Endothelial cell (in vitro differentiated cells): Measurements from ENCODE around the gene CRYL1. TPM values are rescaled to one million over a fixed set of nuclear protein-coding genes. Genes with fewer than 3 reads are reported as not detected.
A peak's percentile ranks its signal among the peaks of the same experiment; 100 is the strongest.

Source experiments
- DNase-seq: peaks from one replicate; pipeline ENCODE4 v3.0.0; 2021; ENCODE audit warnings: low spot score
- H3K27ac Mint-ChIP-seq: one replicate; pipeline ENCODE4 v1.8.0; 2021; ENCODE audit warnings: mixed read lengths, inconsistent platforms; ENCODE audit not compliant: unreplicated experiment
- H3K27me3 Mint-ChIP-seq: one replicate; pipeline ENCODE4 v1.8.0; 2021; ENCODE audit warnings: mild to moderate bottlenecking, moderate library complexity, mixed read lengths, inconsistent platforms; ENCODE audit not compliant: unreplicated experiment
- H3K36me3 Mint-ChIP-seq: one replicate; pipeline ENCODE4 v1.8.0; 2021; ENCODE audit warnings: mild to moderate bottlenecking, low read depth, mixed read lengths, inconsistent platforms; ENCODE audit not compliant: unreplicated experiment
- H3K4me1 Mint-ChIP-seq: one replicate; pipeline ENCODE4 v1.8.0; 2021; ENCODE audit warnings: mild to moderate bottlenecking, mixed read lengths, inconsistent platforms; ENCODE audit not compliant: unreplicated experiment
- H3K4me3 Mint-ChIP-seq: one replicate; pipeline ENCODE4 v1.8.0; 2021; ENCODE audit warnings: mild to moderate bottlenecking, mixed read lengths, inconsistent platforms; ENCODE audit not compliant: unreplicated experiment
- H3K9me3 Mint-ChIP-seq: one replicate; pipeline ENCODE4 v1.8.0; 2021; ENCODE audit warnings: mixed read lengths, inconsistent platforms; ENCODE audit not compliant: unreplicated experiment
- CTCF ChIP-seq: fragments of 200-600 bp; sonication (generic); IDR thresholded peaks from one replicate; pipeline ENCODE4 v1.5.0; 2021; ENCODE audit warnings: antibody characterized with exemption; ENCODE audit not compliant: unreplicated experiment
- total RNA-seq: library from RNA; stranded (reverse); fragmentation: NEBNext Ultra II Directional; extraction: Animal tissue kit (Norgen Biotek cat#: 25700); gene quantifications from one replicate; pipeline ENCODE4 v1.2.1, GENCODE V29; 2021; ENCODE audit not compliant: unreplicated experiment

The CRYL1 gene
- total RNA-seq, 1 donor from 2014 or later = 4.8 TPM

GRCh38 chr13:20414546-20415305 is 110.9 kb downstream of the CRYL1 start:
- Mint-ChIP-seq H3K4me3 (no peak overlapping the region), H3K27ac (no peak overlapping the region), H3K4me1 (peaks cover 11% of the 10 kb centered on the region), H3K36me3 (no peaks in the 10 kb centered on the region), H3K9me3 (no peaks in the 10 kb centered on the region), H3K27me3 (peaks cover 4% of the 10 kb centered on the region)
- TF ChIP-seq CTCF = no peak
- no peak for DNase-seq

DNA sequence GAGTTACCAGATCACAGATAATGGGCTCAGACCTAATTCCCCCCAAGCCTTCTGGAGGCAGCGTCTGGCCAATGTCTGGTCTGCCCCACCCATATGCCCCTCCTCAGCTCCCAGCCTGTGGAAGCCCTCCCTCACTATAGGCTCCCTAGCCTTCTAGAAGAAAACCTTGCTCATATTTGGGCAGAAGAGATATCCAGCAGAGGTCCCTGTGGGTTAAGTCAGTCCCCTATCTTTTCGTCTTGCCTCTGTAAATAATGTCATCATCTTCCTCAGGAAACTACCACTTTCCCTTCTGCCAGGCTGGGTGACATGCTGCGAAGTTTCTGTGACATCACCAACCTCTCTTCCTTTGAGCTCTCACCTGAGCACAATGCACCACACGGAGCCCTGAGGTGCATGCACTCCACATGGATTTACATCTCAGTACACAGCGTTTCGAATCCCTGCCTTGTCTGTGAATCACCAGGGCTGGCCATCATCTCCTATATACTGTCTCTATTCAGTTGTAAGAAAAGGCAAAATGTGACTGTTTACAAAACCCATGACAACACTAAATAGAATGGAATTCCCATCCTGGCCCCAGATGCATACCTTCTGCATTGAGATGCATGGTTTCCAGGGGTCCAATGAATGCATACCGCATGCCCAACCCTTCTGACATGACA is 112.8 kb downstream of the CRYL1 start:
- H3K27me3 Mint-ChIP-seq = peaks cover 4% of the 10 kb centered on the region
- H3K36me3 Mint-ChIP-seq = no peaks in the 10 kb centered on the region
- DNase-seq = no peak
- no peak for TF ChIP-seq CTCF
- no peak overlapping the region for H3K27ac Mint-ChIP-seq
- no peak overlapping the region for H3K4me3 Mint-ChIP-seq
- H3K9me3 Mint-ChIP-seq = no peaks in the 10 kb centered on the region
- H3K4me1 Mint-ChIP-seq = peaks cover 16% of the 10 kb centered on the region

DNA sequence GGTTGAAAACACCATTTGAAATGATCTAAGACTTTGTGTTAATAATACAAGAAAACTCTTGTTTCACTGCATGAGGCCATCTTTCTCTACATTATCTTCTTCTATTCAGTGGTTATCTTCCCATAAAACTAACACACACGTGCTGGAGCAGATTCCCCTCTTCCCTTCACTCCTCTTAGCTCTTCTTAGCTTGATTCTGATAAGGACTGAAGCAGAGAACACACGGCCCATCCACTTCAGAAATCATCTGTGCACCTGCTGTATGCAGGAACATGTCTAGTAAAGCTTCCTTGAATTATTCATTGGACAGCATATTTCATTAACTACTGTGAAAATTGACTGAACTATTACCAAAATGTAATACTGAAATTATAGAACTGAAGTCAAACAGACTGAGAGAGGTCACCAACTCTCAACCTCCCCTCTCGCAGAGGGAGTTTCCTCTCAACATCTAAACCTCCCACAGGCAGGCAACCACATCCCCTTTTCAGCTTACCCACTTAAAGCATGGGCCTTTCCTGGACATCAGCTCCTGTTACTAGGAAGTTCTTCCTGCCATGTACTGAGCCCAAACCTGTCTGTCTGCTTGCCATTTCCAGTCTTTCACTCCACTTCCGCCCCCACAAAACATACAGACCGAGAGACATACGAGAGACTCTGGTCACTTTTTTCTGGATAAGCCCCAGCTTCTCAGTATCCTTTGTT is 113.9 kb downstream of the CRYL1 start:
- peaks cover 18% of the 10 kb centered on the region for H3K4me1 Mint-ChIP-seq
- no peaks in the 10 kb centered on the region for H3K9me3 Mint-ChIP-seq
- peak; percentile 27 for DNase-seq
- no peaks in the 10 kb centered on the region for H3K36me3 Mint-ChIP-seq
- no peak overlapping the region for H3K4me3 Mint-ChIP-seq
- peaks cover 4% of the 10 kb centered on the region for H3K27me3 Mint-ChIP-seq
- no peak for TF ChIP-seq CTCF
- no peak overlapping the region for H3K27ac Mint-ChIP-seq

GRCh38 chr13:20410726-20411125 is 114.9 kb downstream of the CRYL1 start:
- no peak for TF ChIP-seq CTCF
- DNase-seq = no peak
- peaks cover 18% of the 10 kb centered on the region for H3K4me1 Mint-ChIP-seq
- peaks cover 4% of the 10 kb centered on the region for H3K27me3 Mint-ChIP-seq
- no peak overlapping the region for H3K27ac Mint-ChIP-seq
- H3K36me3 Mint-ChIP-seq = peaks cover 4% of the 10 kb centered on the region
- H3K4me3 Mint-ChIP-seq = no peak overlapping the region
- no peaks in the 10 kb centered on the region for H3K9me3 Mint-ChIP-seq
